ENCODE data around the gene FAF1. TPM values are rescaled to one million over a fixed set of nuclear protein-coding genes. Genes with fewer than 3 reads are reported as not detected.
A peak's percentile ranks its signal among the peaks of the same experiment; 100 is the strongest.

The FAF1 gene
- polyA plus RNA-seq, 1 of the 3 experiments (the other 2 are of a cell fraction) = 8.7 TPM

- no peak for TF ChIP-seq USF2 (IDR thresholded peaks at IDR 0.05; ENCODE audit: borderline replicate concordance, low read depth, low read length)
- no peak for TF ChIP-seq SMC3 (IDR thresholded peaks at IDR 0.05; ENCODE audit: low read depth, low read length)
- no peak for TF ChIP-seq FOXJ3 (CRISPR knock-in tag; IDR thresholded peaks at IDR 0.05)
- TF ChIP-seq FOSL2 (IDR thresholded peaks at IDR 0.05; ENCODE audit: borderline replicate concordance, low read depth) = 0 out of 2 replicates have a peak, but pooled peaks have one; percentile 15
- no peak for TF ChIP-seq TAF1 (IDR thresholded peaks at IDR 0.05; ENCODE audit: borderline replicate concordance, low read depth, low read length)
- no peak for TF ChIP-seq FOXM1 (IDR thresholded peaks at IDR 0.05; ENCODE audit: low read depth)
- Histone ChIP-seq H3K9ac (no peak overlapping the region), H3K79me2 (ENCODE audit: insufficient read depth) (no peaks in the 10 kb centered on the region), H3K4me3 (ENCODE audit: low read depth in 2 of 2, low read length in 1 of 2) (no peak overlapping the region), H3F3A (replicated peaks; ENCODE audit: insufficient read depth) (peaks cover 13% of the 10 kb centered on the region), H2AFZ (ENCODE audit: low read depth) (no peak overlapping the region), H4K20me1 (ENCODE audit: insufficient read depth) (no peaks in the 10 kb centered on the region), H3K9me3 (no peaks in the 10 kb centered on the region), H3K27ac (ENCODE audit: low read depth in 2 of 2, low read length in 1 of 2) (no peak overlapping the region), H3K4me1 (ENCODE audit: control insufficient read depth in 1 of 2, insufficient read depth in 2 of 2, low read depth in 1 of 2, low read length in 1 of 2) (no peaks in the 10 kb centered on the region), H3K4me2 (no peak overlapping the region), H3K27me3 (ENCODE audit: insufficient read depth) (no peaks in the 10 kb centered on the region), H3K36me3 (replicated peaks in 1 of 2; ENCODE audit: control insufficient read depth in 1 of 2, insufficient read depth in 2 of 2, low read length in 1 of 2) (peaks cover 0 to 3% of the 10 kb centered on the region in 2 experiments), H3K9me2 (no peaks in the 10 kb centered on the region)
- POLR2A ChIA-PET = no interaction called here
- CTCF ChIA-PET = interaction anchor here (1.5 kb wide), 1 partner anchor 16 kb away, joined by 3 read pairs; no protein-coding TSS in a partner anchor
- DNase-seq = no peak
- WGBS (ENCODE audit: low lambda C conversion rate) = 100% methylated on average over 2 of the region's 3 CpGs
Measured at GRCh38 chr1:50681931-50682330, 278.1 kb downstream of the FAF1 start.

- ChIA-PET POLR2A (no interaction called here), CTCF (interaction anchor here (1.2 to 1.6 kb wide), 2 partner anchors 38 to 49 kb away, joined by 3 to 4 read pairs; no protein-coding TSS in a partner anchor)
- Histone ChIP-seq H3K4me2 (peak overlapping the region; percentile 34), H3K36me3 (replicated peaks in 1 of 2; ENCODE audit: control insufficient read depth in 1 of 2, insufficient read depth in 2 of 2, low read length in 1 of 2) (no peaks in the 10 kb centered on the region), H3F3A (replicated peaks; ENCODE audit: insufficient read depth) (peaks cover 3% of the 10 kb centered on the region), H3K4me1 (ENCODE audit: control insufficient read depth in 1 of 2, insufficient read depth in 2 of 2, low read depth in 1 of 2, low read length in 1 of 2) (peaks cover 0 to 22% of the 10 kb centered on the region in 2 experiments; a peak in 3 of 4 replicates), H3K9me2 (no peaks in the 10 kb centered on the region), H3K27me3 (ENCODE audit: insufficient read depth) (no peaks in the 10 kb centered on the region), H3K79me2 (ENCODE audit: insufficient read depth) (no peaks in the 10 kb centered on the region), H3K9ac (no peak overlapping the region), H3K9me3 (no peaks in the 10 kb centered on the region), H3K27ac (ENCODE audit: low read depth in 2 of 2, low read length in 1 of 2) (peak overlapping the region in 1 of 2 experiments; percentile 23; a peak in 1 of 4 replicates), H3K4me3 (ENCODE audit: low read depth in 2 of 2, low read length in 1 of 2) (no peak overlapping the region), H2AFZ (ENCODE audit: low read depth) (no peak overlapping the region), H4K20me1 (ENCODE audit: insufficient read depth) (no peaks in the 10 kb centered on the region)
- TF ChIP-seq RFX5 (IDR thresholded peaks at IDR 0.05; ENCODE audit: low read length) (no peak), RXRA (IDR thresholded peaks at IDR 0.05; ENCODE audit: borderline replicate concordance, low read depth) (no peak), RAD21 (IDR thresholded peaks at IDR 0.05; ENCODE audit: low read length) (no peak), TEAD4 (IDR thresholded peaks at IDR 0.05; ENCODE audit: borderline replicate concordance, insufficient read depth) (no peak), FOXM1 (IDR thresholded peaks at IDR 0.05; ENCODE audit: low read depth) (no peak), GABPA (IDR thresholded peaks at IDR 0.05; ENCODE audit: low read depth) (no peak), YY1 (IDR thresholded peaks at IDR 0.05; ENCODE audit: low read depth) (no peak)
- 91% methylated on average over 4 of the region's 4 CpGs for WGBS (ENCODE audit: low lambda C conversion rate)
- no peak for DNase-seq
Measured at GRCh38 chr1:50667710-50668356, 292.2 kb downstream of the FAF1 start.
